Superior temporal gyrus (tissue), 1 donor: Measurements from ENCODE around the gene ISG20L2.

Experiments used
- DNase-seq: peaks from one replicate; pipeline ENCODE4 v3.0.0-alpha.2; 2016; ENCODE audit errors: extremely low spot score

The ISG20L2 gene

GRCh38 chr1:156752843-156753482 lies 24.4 kb upstream of the ISG20L2 start:
- no peak for DNase-seq

DNA sequence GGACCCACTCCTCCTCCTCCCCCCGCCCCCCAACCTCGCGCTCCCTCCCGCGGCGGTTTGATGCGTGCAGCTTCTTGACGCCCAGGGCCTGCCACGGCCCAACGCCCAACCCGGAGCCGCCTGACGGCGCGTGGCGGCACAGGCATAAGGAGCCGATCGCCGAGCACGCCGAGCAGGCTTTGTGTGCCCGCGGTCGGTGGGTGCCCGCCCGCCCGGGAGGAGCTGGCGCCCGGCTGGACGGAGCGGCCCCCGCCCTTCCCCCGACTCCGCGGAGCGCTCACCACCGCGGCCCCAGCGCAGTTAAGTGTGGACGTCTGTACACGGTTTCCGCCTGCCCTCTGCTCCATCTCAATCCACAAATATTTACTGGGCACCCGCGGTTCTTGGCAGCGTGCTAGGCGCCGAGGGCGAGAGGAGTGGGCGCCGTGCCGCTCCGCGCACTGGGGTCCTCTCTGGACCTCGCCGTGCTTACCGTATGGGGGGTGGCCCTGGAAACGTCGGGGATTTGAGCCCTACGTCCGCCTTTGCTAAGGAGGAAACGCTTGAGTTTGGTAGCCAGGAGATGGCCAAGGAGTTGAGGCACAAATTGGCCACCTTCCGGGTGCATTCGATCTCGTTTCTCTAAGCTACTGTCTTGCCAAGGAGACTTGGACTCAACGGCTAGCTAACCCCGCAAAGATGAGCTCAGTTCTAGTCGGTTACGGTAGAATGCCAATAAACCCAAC lies 23.4 kb upstream of the ISG20L2 start:
- peak; percentile 93 for DNase-seq

DNA sequence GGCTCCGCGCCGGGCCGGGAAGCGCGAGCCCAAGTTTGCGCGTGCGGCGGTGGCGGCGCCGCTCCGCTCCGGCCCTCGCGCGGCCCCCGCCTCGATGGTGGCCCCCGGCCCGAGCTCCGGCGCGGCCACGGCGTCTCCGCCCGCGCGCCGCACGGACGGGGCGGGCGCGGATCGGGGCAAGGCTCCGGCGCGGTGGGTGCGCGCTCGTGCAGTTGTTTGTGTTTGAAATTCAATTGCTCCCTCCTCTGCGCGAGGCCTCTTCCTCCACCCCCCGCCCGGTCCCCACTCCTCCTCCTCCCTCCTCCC lies 22.8 kb upstream of the ISG20L2 start, which contains the start of gene HDGF:
Gene HDGF, minus strand, starts transcription at position 225 of the 306 bp plus-strand sequence. CDS start 246 bp downstream, outside the sequence.
- no peak for DNase-seq

DNA sequence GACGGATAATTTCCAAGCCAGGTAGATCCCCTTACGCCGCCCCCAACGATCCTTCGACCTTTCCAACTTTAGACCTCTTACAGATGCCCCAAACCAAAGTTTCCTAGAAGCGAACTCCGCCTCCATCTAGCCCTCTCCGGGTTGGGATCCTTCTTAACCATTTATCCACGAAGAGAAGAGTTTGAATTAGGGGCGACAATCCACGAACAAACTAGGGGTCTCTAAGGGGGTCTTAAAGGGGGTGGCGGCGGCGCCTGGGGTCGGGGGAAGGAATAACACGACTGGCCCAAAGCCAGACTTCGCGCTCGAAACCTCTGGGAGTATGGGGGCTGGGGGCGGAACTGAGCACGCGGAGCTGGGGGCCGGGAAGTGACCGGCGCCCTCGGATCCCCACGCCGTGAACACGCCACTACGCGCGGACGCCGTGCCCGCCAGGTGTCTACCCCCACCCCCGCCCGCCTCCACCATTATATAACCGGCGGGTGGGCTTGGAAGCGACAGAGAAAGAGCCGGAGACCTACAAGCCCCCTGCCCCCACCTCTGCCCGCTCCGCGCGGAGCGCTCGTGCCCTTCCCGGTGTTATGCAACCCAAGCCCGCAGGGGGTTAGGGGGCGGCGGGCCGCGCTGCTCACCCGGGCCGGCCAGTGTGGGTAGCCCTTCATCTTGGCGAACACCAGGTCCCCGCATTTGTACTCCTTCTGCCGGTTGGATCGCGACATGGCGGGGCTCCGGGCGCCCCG lies 22.3 kb upstream of the ISG20L2 start:
- peak; percentile 22 for DNase-seq

GRCh38 chr1:156750191-156750672 lies 21.7 kb upstream of the ISG20L2 start:
- DNase-seq, result no peak

GRCh38 chr1:156749419-156750118 lies 21.0 kb upstream of the ISG20L2 start:
- DNase-seq, result no peak

DNA sequence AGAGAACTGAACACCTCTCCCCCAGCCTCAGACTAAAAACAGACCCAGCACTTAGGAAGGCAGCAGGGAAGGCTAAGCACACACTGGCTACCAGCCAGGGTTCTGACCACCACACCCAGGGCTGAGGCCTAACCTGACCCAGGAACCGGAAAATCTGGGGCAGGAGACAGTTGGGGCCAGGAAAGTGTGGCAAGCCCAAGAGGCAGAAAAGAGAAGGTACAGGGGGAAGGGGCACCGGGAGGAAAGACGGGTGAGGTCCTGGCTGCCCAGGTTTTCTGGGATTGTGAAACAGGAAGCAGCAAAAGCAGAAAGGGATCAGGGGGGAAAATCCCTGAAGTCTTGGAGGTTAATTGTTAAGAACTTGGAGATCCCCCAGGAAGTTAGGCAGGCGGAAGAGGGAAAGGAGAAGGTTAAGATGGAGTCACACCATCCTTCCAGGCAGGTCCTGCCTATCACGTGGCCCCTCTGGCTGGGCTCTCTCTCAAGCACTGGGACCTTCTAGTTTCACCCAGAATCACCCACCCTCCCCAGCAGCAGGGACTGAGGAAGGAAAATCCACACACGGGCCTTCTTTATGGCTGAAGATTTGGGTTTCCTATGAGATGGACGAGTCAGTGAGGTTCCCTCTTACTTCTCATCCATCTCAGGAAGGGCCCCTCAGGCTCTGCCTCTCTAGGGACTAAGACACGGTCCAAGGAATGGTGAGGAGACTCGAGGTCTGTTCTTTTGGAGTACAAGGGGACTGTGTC lies 20.3 kb upstream of the ISG20L2 start:
- peak; percentile 33 for DNase-seq

DNA sequence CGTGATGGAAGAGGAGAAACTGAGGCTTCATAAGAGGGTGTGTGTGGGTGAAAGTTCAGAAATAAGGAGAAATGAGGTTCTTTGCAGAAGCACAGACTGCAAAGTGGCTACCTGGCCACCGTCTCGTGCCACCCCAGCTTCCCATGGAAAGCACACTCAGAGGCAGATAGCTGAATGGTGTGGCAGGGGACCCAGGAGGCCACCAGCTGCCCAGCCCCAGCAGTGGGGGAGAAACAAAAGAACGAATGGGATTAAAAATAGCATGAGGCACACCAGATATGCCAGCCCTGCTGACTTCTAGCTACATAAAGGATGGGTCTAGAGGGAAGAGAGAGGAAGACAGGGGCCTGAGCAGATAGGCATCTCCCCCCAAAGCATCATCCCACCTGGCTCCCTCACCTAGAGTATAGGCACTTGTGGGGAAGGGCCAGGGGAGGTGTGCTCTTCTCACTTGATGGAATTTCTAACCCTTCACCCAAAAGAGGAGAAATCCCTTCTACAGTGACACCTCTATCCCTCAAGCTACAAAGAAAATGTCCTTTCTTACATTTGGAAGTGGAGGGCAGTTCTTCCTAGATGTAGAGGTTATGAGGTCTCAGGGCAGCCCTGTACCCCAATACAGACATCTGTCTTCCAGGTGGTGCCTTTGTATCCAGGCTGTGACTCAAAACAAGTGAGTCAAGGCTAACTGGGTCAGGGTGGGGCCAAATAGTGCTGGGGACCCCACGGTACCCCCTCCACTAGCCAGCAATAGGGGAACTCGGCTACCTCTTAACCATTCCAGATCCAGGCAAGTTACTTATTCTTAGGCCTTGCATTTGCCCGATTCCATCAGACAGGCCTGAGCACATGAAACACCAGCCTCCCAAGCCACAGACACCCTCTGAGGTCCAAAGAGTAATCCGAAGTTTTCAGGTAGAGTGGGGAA lies 19.4 kb upstream of the ISG20L2 start:
- peak; percentile 13 for DNase-seq

DNA sequence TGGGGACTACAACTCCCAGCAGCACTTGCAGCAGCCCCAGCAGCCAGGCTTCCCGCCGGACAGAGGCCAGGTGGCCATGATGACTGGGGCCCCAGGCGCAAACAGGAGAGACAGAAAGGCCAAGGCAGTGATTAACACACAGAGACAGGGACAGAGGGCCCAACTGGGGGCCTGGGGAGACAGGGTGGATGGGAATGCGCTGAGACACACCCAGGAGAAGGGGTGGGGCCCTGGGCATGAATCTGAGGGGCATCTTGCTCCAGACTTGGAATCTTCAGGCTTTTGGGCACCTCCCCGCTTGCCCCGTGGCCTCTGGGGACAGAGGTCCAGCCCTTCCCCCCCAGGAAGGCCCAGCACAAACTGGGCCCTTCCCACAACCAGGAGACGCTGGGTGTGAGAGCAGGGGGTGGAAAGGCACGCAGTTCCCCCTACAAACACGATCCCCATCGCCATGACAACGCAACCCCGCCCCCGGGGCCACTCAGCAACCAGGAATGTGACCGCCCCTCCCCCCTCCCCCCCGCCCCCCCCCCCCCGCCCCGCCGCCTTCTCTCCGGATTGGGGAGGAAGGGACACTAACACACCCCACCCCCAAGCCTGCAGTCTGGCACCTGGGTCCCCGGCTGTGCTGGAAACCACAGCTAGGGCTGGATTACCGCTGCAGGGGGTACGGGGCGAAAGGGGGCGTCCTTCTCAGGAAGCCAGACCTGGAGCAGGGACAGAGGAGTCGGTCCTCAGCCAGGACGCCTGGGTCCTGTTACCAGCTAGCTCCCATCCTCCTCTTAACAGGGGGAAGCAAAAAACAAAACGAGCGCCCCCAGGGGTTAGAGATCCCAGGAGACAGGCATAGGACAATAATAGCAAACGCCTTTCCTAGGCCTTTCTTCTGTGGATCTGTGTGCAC lies 18.4 kb upstream of the ISG20L2 start:
- peak; percentile 85 for DNase-seq

DNA sequence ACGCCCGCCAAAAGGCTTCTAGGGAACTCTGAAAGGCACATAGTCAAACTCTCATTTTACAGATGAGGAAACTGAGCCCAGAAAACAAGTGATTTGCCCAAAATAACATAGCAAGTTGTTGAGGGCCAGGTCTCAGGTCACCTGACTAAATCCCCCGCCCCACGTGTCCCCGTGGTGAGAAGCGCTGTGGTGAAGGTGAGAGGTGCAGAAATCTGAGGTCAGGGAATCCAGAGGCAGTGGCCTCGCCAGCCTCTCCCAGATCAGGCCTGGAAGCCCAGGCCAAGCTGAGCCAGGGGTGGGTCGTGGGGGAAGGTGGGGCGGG lies 17.8 kb upstream of the ISG20L2 start:
- no peak for DNase-seq

- DNase-seq, result no peak
Observed at GRCh38 chr1:156745881-156746280, 17.3 kb upstream of the ISG20L2 start.

GRCh38 chr1:156744786-156745419 lies 16.3 kb upstream of the ISG20L2 start:
- no peak for DNase-seq

DNA sequence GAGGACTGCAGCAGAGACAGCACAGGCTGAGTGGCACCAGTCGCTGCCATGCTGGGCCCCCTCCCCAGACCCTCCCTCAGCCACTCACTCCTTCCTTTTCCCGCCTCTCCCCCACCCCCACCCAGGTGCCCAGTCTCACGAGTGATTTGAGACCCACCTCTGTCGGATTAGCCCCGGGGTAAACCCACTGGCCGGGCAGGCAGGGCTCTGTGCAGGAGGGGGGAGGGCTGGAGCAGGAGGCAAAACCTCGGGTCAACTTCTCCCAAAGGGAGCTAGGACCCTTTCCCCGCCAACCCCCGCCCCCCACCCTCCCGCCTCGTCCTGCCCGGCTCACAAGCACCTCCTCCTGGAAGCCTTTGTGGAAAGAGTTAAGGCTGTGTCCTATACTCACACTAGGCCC lies 15.8 kb upstream of the ISG20L2 start:
- DNase-seq, result no peak

- DNase-seq, result no peak
Observed at GRCh38 chr1:156743367-156744302, 15.1 kb upstream of the ISG20L2 start.

GRCh38 chr1:156742801-156743200 lies 14.2 kb upstream of the ISG20L2 start:
- no peak for DNase-seq

GRCh38 chr1:156742017-156742416 lies 13.5 kb upstream of the ISG20L2 start:
- no peak for DNase-seq

- DNase-seq, result no peak
Observed at GRCh38 chr1:156741481-156741983, 13.0 kb upstream of the ISG20L2 start.
